ENCODE data around the gene SYNJ2.

The SYNJ2 gene

GRCh38 chr6:158015188-158015506 lies 33.5 kb downstream of the SYNJ2 start:
- Histone ChIP-seq H3K4me3 (no peak overlapping the region), H3K27me3 (peaks cover 0 to 21% (median 0%) of the 10 kb centered on the region in 11 experiments; a peak in 7 of 22 replicates), H3K9me3 (replicated peaks in 1 of 11) (no peaks in the 10 kb centered on the region; a peak in 1 of 22 replicates), H3K36me3 (no peaks in the 10 kb centered on the region; a peak in 1 of 22 replicates), H3K27ac (peak overlapping the region in 7 of 11 experiments; percentile 11 to 73 (median 68); a peak in 10 of 22 replicates), H3K4me2 (peak overlapping the region; percentile 21 to 87 (median 79); a peak in 21 of 22 replicates), H3K4me1 (peaks cover 48 to 77% (median 66%) of the 10 kb centered on the region in 10 experiments), H4K20me1 (peaks cover 0 to 6% (median 0%) of the 10 kb centered on the region in 11 experiments; a peak in 1 of 22 replicates), H3K9ac (no peak overlapping the region)
- TF ChIP-seq Cebpa-rat (IDR thresholded peaks at IDR 0.05), result no peak

- peaks cover 0 to 21% (median 0%) of the 10 kb centered on the region in 11 experiments; a peak in 7 of 22 replicates for H3K27me3 ChIP-seq
- no peak overlapping the region for H3K4me3 ChIP-seq
- peaks cover 0 to 6% (median 0%) of the 10 kb centered on the region in 11 experiments; a peak in 1 of 22 replicates for H4K20me1 ChIP-seq
- H3K4me1 ChIP-seq, result peaks cover 31 to 61% (median 56%) of the 10 kb centered on the region in 10 experiments
- H3K9me3 ChIP-seq (replicated peaks in 1 of 11), result no peaks in the 10 kb centered on the region; a peak in 1 of 22 replicates
- H3K9ac ChIP-seq, result no peak overlapping the region
- TF ChIP-seq Cebpa-rat (IDR thresholded peaks at IDR 0.05), result no peak
- H3K27ac ChIP-seq, result no peak overlapping the region
- H3K4me2 ChIP-seq, result peak overlapping the region in 2 of 11 experiments; percentile 6 to 79; a peak in 3 of 22 replicates
- no peaks in the 10 kb centered on the region; a peak in 1 of 22 replicates for H3K36me3 ChIP-seq
Observed at GRCh38 chr6:158016571-158017383, 35.1 kb downstream of the SYNJ2 start.

- peak overlapping the region in 10 of 11 experiments; percentile 29 to 80 (median 73); a peak in 17 of 22 replicates for H3K4me2 ChIP-seq
- peaks cover 25 to 53% (median 51%) of the 10 kb centered on the region in 10 experiments for H3K4me1 ChIP-seq
- H3K9ac ChIP-seq, result no peak overlapping the region; a peak in 1 of 22 replicates
- no peak overlapping the region for H3K27ac ChIP-seq
- no peak overlapping the region for H3K4me3 ChIP-seq
- no peaks in the 10 kb centered on the region; a peak in 1 of 22 replicates for H3K9me3 ChIP-seq (replicated peaks in 1 of 11)
- peaks cover 0 to 6% (median 0%) of the 10 kb centered on the region in 11 experiments; a peak in 1 of 22 replicates for H4K20me1 ChIP-seq
- no peaks in the 10 kb centered on the region; a peak in 1 of 22 replicates for H3K36me3 ChIP-seq
- no peak for TF ChIP-seq Cebpa-rat (IDR thresholded peaks at IDR 0.05)
- peaks cover 0 to 21% (median 0%) of the 10 kb centered on the region in 11 experiments; a peak in 7 of 22 replicates for H3K27me3 ChIP-seq
Observed at GRCh38 chr6:158017621-158018040, 36.0 kb downstream of the SYNJ2 start.

- H4K20me1 ChIP-seq, result peaks cover 0 to 6% (median 0%) of the 10 kb centered on the region in 11 experiments; a peak in 1 of 22 replicates
- no peak overlapping the region for H3K27ac ChIP-seq
- no peaks in the 10 kb centered on the region; a peak in 1 of 22 replicates for H3K9me3 ChIP-seq (replicated peaks in 1 of 11)
- peaks cover 0 to 21% (median 0%) of the 10 kb centered on the region in 11 experiments; a peak in 7 of 22 replicates for H3K27me3 ChIP-seq
- no peak for TF ChIP-seq Cebpa-rat (IDR thresholded peaks at IDR 0.05)
- peaks cover 25 to 53% (median 50%) of the 10 kb centered on the region in 10 experiments for H3K4me1 ChIP-seq
- peak overlapping the region; percentile 29 to 80 (median 73); a peak in 21 of 22 replicates for H3K4me2 ChIP-seq
- no peaks in the 10 kb centered on the region; a peak in 1 of 22 replicates for H3K36me3 ChIP-seq
- H3K9ac ChIP-seq, result no peak overlapping the region; a peak in 1 of 22 replicates
- H3K4me3 ChIP-seq, result no peak overlapping the region
Observed at GRCh38 chr6:158018041-158018771, 36.5 kb downstream of the SYNJ2 start.

GRCh38 chr6:158018851-158019361 lies 37.2 kb downstream of the SYNJ2 start:
- Histone ChIP-seq H3K27me3 (peaks cover 0 to 21% (median 0%) of the 10 kb centered on the region in 11 experiments; a peak in 7 of 22 replicates), H3K4me1 (peaks cover 25 to 49% (median 43%) of the 10 kb centered on the region in 10 experiments), H4K20me1 (peaks cover 0 to 6% (median 0%) of the 10 kb centered on the region in 11 experiments; a peak in 1 of 22 replicates), H3K36me3 (no peaks in the 10 kb centered on the region; a peak in 1 of 22 replicates), H3K9me3 (replicated peaks in 1 of 11) (no peaks in the 10 kb centered on the region; a peak in 1 of 22 replicates), H3K4me2 (peak overlapping the region; percentile 29 to 80 (median 73)), H3K27ac (0 out of 22 replicates have a peak overlapping the region, but pooled peaks of 1 of the 11 experiments have one; percentile 11), H3K9ac (no peak overlapping the region), H3K4me3 (no peak overlapping the region)
- TF ChIP-seq Cebpa-rat (IDR thresholded peaks at IDR 0.05), result no peak

GRCh38 chr6:158019416-158019815 lies 37.8 kb downstream of the SYNJ2 start:
- Histone ChIP-seq H3K27me3 (peaks cover 0 to 21% (median 0%) of the 10 kb centered on the region in 11 experiments; a peak in 7 of 22 replicates), H4K20me1 (peaks cover 0 to 6% (median 0%) of the 10 kb centered on the region in 11 experiments; a peak in 1 of 22 replicates), H3K4me3 (no peak overlapping the region), H3K4me2 (peak overlapping the region; percentile 29 to 80 (median 73); a peak in 21 of 22 replicates), H3K9me3 (replicated peaks in 1 of 11) (no peaks in the 10 kb centered on the region; a peak in 1 of 22 replicates), H3K9ac (no peak overlapping the region), H3K36me3 (no peaks in the 10 kb centered on the region; a peak in 1 of 22 replicates), H3K4me1 (peaks cover 25 to 44% (median 38%) of the 10 kb centered on the region in 10 experiments), H3K27ac (0 out of 22 replicates have a peak overlapping the region, but pooled peaks of 1 of the 11 experiments have one; percentile 11)
- no peak for TF ChIP-seq Cebpa-rat (IDR thresholded peaks at IDR 0.05)

GRCh38 chr6:158020272-158020711 lies 38.6 kb downstream of the SYNJ2 start:
- peaks cover 18 to 37% (median 31%) of the 10 kb centered on the region in 10 experiments for H3K4me1 ChIP-seq
- peaks cover 0 to 6% (median 0%) of the 10 kb centered on the region in 11 experiments; a peak in 1 of 22 replicates for H4K20me1 ChIP-seq
- H3K27me3 ChIP-seq, result peaks cover 0 to 21% (median 0%) of the 10 kb centered on the region in 11 experiments; a peak in 7 of 22 replicates
- no peak overlapping the region for H3K4me3 ChIP-seq
- H3K36me3 ChIP-seq, result no peaks in the 10 kb centered on the region; a peak in 1 of 22 replicates
- no peak overlapping the region for H3K27ac ChIP-seq
- no peak for TF ChIP-seq Cebpa-rat (IDR thresholded peaks at IDR 0.05)
- no peaks in the 10 kb centered on the region for H3K9me3 ChIP-seq (replicated peaks in 1 of 11)
- 0 out of 22 replicates have a peak overlapping the region, but pooled peaks of 1 of the 11 experiments have one; percentile 64 for H3K4me2 ChIP-seq
- H3K9ac ChIP-seq, result no peak overlapping the region

- H3K4me1 ChIP-seq, result peaks cover 22 to 40% (median 33%) of the 10 kb centered on the region in 10 experiments
- no peaks in the 10 kb centered on the region; a peak in 1 of 22 replicates for H3K36me3 ChIP-seq
- TF ChIP-seq Cebpa-rat (IDR thresholded peaks at IDR 0.05), result no peak
Observed at GRCh38 chr6:158020811-158021210, 39.1 kb downstream of the SYNJ2 start.

More at GRCh38 chr6:158020811-158021210, 39.1 kb downstream of the SYNJ2 start:
- Histone ChIP-seq H3K9me3 (replicated peaks in 1 of 11) (no peaks in the 10 kb centered on the region), H3K9ac (no peak overlapping the region), H3K27me3 (peaks cover 0 to 21% (median 0%) of the 10 kb centered on the region in 11 experiments; a peak in 7 of 22 replicates), H3K4me3 (no peak overlapping the region), H3K27ac (no peak overlapping the region), H4K20me1 (peaks cover 0 to 6% (median 0%) of the 10 kb centered on the region in 11 experiments; a peak in 1 of 22 replicates), H3K4me2 (no peak overlapping the region)

Data from BLaER1 treated with 17β-estradiol and CSF1 and Interleukin-3, amounts not matched to agents 10 nM and 100 nM (cell line).